Esophagus muscularis mucosa (tissue), 4 donors: ENCODE results near the gene ZNF140. TPM values are rescaled to one million over a fixed set of nuclear protein-coding genes. Genes with fewer than 3 reads are reported as not detected.

ENCODE experiments used
- DNase-seq: peaks from one replicate; pipeline ENCODE4 v3.0.0-alpha.2; 2017; ENCODE audit errors: extremely low spot score
- H3K27ac ChIP-seq, 4 donors: fragments of 200-600 bp; sonication (generic); replicated peaks in 1 of 4; 1 replicate in 3 of 4; 2 replicates in 1 of 4; pipeline ENCODE4 v1.5.1; 2016 to 2019; ENCODE audit warnings: mild to moderate bottlenecking in 1 of 4
- H3K27me3 ChIP-seq, 4 donors: fragments of 200-600 bp; sonication (generic); one replicate each; pipeline versions ENCODE4 v1.5.1 to v1.6.0; 2016 to 2019
- H3K36me3 ChIP-seq, 4 donors: fragments of 200-600 bp; sonication (generic); one replicate each; pipeline ENCODE4 v1.5.1; 2016 to 2019
- H3K4me1 ChIP-seq, 4 donors: fragments of 200-600 bp; sonication (generic); one replicate each; pipeline ENCODE4 v1.5.1; 2016 to 2019
- H3K4me3 ChIP-seq, 4 donors: fragments of 200-600 bp; sonication (generic); 1 replicate in 2 of 4; 2 replicates in 2 of 4; pipeline ENCODE4 v1.5.1; 2016 to 2019; ENCODE audit warnings: mild to moderate bottlenecking in 4 of 4, moderate library complexity in 1 of 4
- H3K9me3 ChIP-seq, 4 donors: fragments of 200-600 bp; sonication (generic); 1 replicate in 3 of 4; 2 replicates in 1 of 4; pipeline ENCODE4 v1.5.1; 2016 to 2019
- EP300 ChIP-seq: sonication (generic); formaldehyde crosslinking; IDR thresholded peaks from one replicate; pipeline ENCODE4 v1.6.1; 2017; ENCODE audit warnings: antibody characterized with exemption
- POLR2A ChIP-seq: fragments of 450-650 bp; IDR thresholded peaks from one replicate; pipeline ENCODE4 v1.6.1; 2017; ENCODE audit warnings: antibody characterized with exemption, moderate library complexity, mild to moderate bottlenecking, low read depth
- POLR2AphosphoS5 ChIP-seq, 2 donors: sonication (generic); formaldehyde crosslinking; IDR thresholded peaks; one replicate each; pipeline ENCODE4 v1.6.1; 2017; ENCODE audit warnings: antibody characterized with exemption in 2 of 2
- WGBS: methylation state at CpG from one replicate; pipeline ENCODE4 v1.1.5; 2018; 5-methylcytosine and 5-hydroxymethylcytosine counted together
- intact Hi-C: fragments of 100-400 bp; cut with DNase I; formaldehyde crosslinking; loops from one replicate; pipeline ENCODE4 v1.15.1; 2023
- total RNA-seq, 4 donors: library from RNA; depleted of rRNA; stranded (reverse); fragments of >200 nt; gene quantifications; one replicate each; pipeline versions ENCODE4 v1.1.0 to v1.2.1, GENCODE V29; 2016
- TF ChIP-seq, protein P1 (sequence below), 3 experiments: fragments of 200-600 bp in 2 of 3; fragments of 450-650 bp in 1 of 3; sonication (generic) in 2 of 3; IDR thresholded peaks; one replicate each; pipeline ENCODE4 v1.5.1; 2017 to 2019; ENCODE audit warnings: antibody characterized with exemption in 3 of 3, mild to moderate bottlenecking in 2 of 3, moderate library complexity in 1 of 3

ZNF140 gene
- 10 to 100 TPM; 12.0 to 13.8 (median 13.1) TPM for total RNA-seq

DNA sequence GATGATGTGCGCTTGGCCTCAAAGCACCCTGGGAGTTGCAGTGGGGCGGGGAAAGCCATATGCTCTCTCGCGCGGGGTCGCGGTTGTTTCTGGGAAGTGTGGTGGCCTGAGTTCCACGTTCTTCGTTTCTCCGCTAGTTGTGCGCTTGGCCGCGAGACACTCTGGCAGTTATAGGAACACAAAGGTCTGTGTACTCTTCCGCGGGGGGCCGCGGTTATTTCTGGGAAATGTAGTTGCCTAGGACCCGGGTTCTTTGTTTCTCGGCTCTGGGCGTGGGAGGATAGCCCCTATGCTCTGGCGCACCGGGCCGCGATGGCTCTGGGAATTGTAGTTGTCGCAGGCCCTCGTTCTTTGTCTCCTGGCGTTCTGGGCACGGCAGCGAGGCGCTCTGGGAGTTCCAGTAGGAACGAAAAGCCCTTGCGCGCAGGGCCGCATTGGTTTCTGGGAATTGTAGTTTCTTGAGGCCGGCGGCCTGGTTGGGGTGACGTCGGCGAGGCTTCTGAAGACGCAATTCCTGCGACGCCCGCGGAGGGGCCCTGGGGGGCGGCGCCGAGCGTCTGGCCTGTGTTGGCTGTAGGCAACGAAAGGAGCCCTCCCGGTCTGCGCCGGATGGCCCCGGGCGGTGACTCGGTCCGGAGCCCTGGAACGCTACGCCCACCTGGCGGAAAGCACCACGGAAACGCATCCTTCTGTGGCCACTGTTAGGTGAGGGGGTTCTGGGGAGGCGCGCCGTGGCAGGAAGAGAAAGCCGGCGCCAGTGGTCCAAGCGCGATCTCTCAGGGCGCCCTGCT lies at the start of gene ZNF140:
Gene ZNF140 (plus strand): TSS at position 556 of the 791 bp plus-strand sequence. CDS start 398 bp downstream, outside the sequence.
- TF ChIP-seq EP300, result no peak
- TF ChIP-seq, protein P1, sequence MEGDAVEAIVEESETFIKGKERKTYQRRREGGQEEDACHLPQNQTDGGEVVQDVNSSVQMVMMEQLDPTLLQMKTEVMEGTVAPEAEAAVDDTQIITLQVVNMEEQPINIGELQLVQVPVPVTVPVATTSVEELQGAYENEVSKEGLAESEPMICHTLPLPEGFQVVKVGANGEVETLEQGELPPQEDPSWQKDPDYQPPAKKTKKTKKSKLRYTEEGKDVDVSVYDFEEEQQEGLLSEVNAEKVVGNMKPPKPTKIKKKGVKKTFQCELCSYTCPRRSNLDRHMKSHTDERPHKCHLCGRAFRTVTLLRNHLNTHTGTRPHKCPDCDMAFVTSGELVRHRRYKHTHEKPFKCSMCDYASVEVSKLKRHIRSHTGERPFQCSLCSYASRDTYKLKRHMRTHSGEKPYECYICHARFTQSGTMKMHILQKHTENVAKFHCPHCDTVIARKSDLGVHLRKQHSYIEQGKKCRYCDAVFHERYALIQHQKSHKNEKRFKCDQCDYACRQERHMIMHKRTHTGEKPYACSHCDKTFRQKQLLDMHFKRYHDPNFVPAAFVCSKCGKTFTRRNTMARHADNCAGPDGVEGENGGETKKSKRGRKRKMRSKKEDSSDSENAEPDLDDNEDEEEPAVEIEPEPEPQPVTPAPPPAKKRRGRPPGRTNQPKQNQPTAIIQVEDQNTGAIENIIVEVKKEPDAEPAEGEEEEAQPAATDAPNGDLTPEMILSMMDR (IDR thresholded peaks at IDR 0.05), result peak; percentile 11 to 40 (median 37)
- peak; percentile 80 to 83 for TF ChIP-seq POLR2AphosphoS5 (IDR thresholded peaks at IDR 0.05)
- WGBS, result 3% methylated on average over 7 of the region's 69 CpGs
- Histone ChIP-seq H3K4me1 (peaks cover 11 to 19% (median 15%) of the 10 kb centered on the region in 4 donors), H3K27ac (peak within 1 kb of the TSS; percentile 96 to 99 (median 97)), H3K9me3 (peaks cover 11 to 83% (median 79%) of the 10 kb centered on the region in 4 donors), H3K4me3 (peak within 1 kb of the TSS; percentile 75 to 89 (median 82)), H3K36me3 (peaks cover 28 to 40% (median 35%) of the 10 kb centered on the region in 4 donors), H3K27me3 (no peaks in the 10 kb centered on the region)
- peak; percentile 98 for DNase-seq
- intact Hi-C loops, result loop anchor here (1.0 to 5.0 kb wide), 2 partner anchors 43 to 50 kb away; partner anchors contain the start of genes ZNF10, ZNF84 and ZNF891

DNA sequence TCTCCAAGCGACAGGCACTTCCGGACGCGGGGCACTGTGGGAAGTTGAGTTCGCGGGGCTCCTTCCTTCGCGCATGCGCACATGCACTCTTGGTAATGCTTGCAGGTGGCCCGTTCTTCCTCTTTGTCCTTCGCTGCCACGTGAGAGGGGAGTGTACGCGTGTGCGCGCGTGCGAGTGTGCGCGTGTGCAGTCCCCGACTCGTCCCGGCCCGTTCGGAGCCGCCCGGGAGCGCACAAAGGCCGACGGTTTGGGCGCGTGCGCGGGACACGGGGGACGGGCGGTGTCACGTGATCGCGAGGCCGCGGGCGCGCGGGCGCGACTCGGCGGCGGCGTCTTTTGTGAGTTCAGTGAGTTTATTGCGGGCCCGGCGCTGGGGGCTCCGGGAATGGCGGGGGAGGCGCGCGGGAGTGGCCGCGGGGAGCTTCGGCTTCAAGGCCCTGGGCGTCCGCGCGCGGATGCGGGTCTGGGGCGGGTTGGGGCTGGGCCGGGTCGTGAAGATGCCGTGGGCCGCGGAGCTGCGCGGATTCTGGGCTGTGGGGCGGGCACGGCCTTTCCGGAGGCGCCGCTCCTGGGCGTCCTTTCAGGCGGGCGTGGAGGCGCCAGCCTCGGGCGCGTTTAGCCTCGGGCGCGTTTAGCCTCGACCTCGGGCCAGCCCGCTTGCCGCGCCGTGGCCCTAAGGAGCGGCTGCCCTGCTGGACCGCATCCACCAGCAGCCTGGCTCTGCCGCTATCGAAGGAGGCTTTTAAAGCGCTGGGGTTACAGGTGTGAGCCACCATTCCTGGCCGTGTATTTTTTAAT lies 43.3 kb upstream of the ZNF140 start, which contains the start of gene ZNF84:
Gene ZNF84 (plus strand): TSS at position 303 of the 799 bp plus-strand sequence. CDS start 3,959 bp downstream, outside the sequence.
- Histone ChIP-seq H3K36me3 (peaks cover 13 to 32% (median 22%) of the 10 kb centered on the region in 4 donors), H3K4me3 (peak within 1 kb of the TSS; percentile 87 to 89 (median 88)), H3K27ac (peak within 1 kb of the TSS; percentile 91 to 98 (median 96)), H3K4me1 (peaks cover 4 to 12% (median 11%) of the 10 kb centered on the region in 4 donors), H3K27me3 (no peaks in the 10 kb centered on the region), H3K9me3 (peaks cover 10 to 57% (median 49%) of the 10 kb centered on the region in 4 donors)
- WGBS, result under 1% methylated on average over 33 of the region's 103 CpGs
- TF ChIP-seq POLR2AphosphoS5 (IDR thresholded peaks at IDR 0.05) (peak; percentile 82 to 92), POLR2A (peak; percentile 27), EP300 (no peak)
- DNase-seq, result peak; percentile 98
- intact Hi-C loops, result loop anchor here (2.0 to 5.0 kb wide), 2 partner anchors 45 to 51 kb away; partner anchors contain the start of genes ZNF140 and ZNF26

DNA sequence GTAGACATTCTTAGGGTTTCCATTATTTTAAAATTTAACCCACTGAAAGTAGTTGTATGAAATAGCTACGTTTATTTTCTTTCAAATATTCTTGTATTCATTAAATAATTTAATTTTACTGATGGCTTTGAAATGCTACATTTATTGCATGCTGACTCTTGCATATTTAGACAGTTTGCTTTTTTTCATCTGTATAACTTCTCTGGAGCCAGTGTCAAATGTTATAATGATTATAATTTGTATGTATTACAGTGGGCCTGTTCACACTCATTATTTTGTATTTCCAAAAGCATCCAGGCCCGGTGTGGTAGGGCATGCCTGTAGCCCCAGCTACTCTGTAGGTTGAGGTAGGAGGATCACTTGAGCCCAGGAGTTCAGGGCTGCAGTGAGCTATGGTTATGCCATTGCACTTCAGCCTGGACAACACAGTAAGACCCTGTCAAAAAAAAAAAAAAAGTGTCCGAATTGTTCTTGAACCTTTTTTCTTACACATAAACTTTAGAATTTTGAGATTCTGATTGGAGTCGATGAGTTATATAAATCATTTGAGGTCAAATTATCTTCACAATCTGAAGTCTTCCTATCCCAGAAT lies 42.5 kb upstream of the ZNF140 start:
- H3K27ac ChIP-seq, result peak overlapping the region; percentile 91 to 98 (median 96)
- H3K36me3 ChIP-seq, result peaks cover 22 to 40% (median 30%) of the 10 kb centered on the region in 4 donors
- TF ChIP-seq, protein P1 (IDR thresholded peaks at IDR 0.05), result no peak
- TF ChIP-seq POLR2A (no peak), POLR2AphosphoS5 (IDR thresholded peaks at IDR 0.05) (no peak), EP300 (no peak)
- peaks cover 4 to 12% (median 11%) of the 10 kb centered on the region in 4 donors for H3K4me1 ChIP-seq
- no peak for DNase-seq
- no peaks in the 10 kb centered on the region for H3K27me3 ChIP-seq
- 53% methylated on average over 4 of the region's 4 CpGs for WGBS
- peak overlapping the region; percentile 87 to 89 (median 88) for H3K4me3 ChIP-seq
- intact Hi-C loops, result loop anchor here (5.0 kb wide), 1 partner anchor 44 kb away; the partner anchor contains the start of gene ZNF140
- H3K9me3 ChIP-seq, result peaks cover 10 to 65% (median 57%) of the 10 kb centered on the region in 4 donors

DNA sequence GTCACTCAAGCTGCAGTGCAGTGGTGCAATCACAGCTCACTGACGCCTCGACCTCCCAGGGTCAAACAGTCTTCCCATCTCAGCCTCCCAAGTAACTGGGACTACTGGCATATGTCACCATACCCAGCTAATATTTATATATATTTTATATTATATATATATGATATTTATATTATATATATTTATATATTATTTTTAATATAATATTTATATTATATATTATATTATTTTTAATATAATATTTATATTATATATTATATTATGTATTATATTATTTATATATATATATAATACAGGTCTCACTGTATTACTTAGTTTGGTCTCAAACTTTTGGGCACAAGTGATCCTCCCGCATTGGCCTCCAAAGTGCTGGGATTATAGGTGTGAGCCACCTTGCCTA lies 34.0 kb upstream of the ZNF140 start:
- H3K27ac ChIP-seq, result no peak overlapping the region
- TF ChIP-seq, protein P1 (IDR thresholded peaks at IDR 0.05), result no peak
- no peak for TF ChIP-seq POLR2A
- TF ChIP-seq POLR2AphosphoS5 (IDR thresholded peaks at IDR 0.05), result no peak
- no peak for TF ChIP-seq EP300
- H3K27me3 ChIP-seq, result peaks cover 0 to 3% (median 0%) of the 10 kb centered on the region in 4 donors
- peaks cover 95 to 100% (median 97%) of the 10 kb centered on the region in 4 donors for H3K36me3 ChIP-seq
- H3K4me1 ChIP-seq, result no peaks in the 10 kb centered on the region
- WGBS, result 99% methylated on average over 3 of the region's 3 CpGs
- H3K9me3 ChIP-seq, result peaks cover 26 to 100% (median 99%) of the 10 kb centered on the region in 4 donors
- no peak overlapping the region for H3K4me3 ChIP-seq
- intact Hi-C loops, result no loop called here
- no peak for DNase-seq
